ENCODE data around the gene SCAMP5.

GRCh38 chr15:74976159-74976558, 19.2 kb upstream of the SCAMP5 start:
- TF ChIP-seq POLR2A (IDR thresholded peaks at IDR 0.05; ENCODE audit: low read depth, low read length) (no peak), RAD21 (IDR thresholded peaks at IDR 0.05; ENCODE audit: low read length) (no peak), CTCF (conservative IDR thresholded peaks at IDR 0.05; ENCODE audit: low read depth, low read length) (no peak), BHLHE40 (IDR thresholded peaks at IDR 0.05; ENCODE audit: low read depth, low read length) (no peak), NFE2L2 (IDR thresholded peaks at IDR 0.05; ENCODE audit: low read depth, low read length) (no peak), MAFK (IDR thresholded peaks at IDR 0.05; ENCODE audit: low read depth, low read length) (no peak), MAZ (IDR thresholded peaks at IDR 0.05; ENCODE audit: borderline replicate concordance, low read depth, low read length) (no peak), CEBPB (IDR thresholded peaks at IDR 0.05; ENCODE audit: low read depth, low read length) (no peak), MXI1 (IDR thresholded peaks at IDR 0.05; ENCODE audit: borderline replicate concordance, low read depth, low read length) (no peak)
